ENCODE results near the gene PRPF19.

The PRPF19 gene

GRCh38 chr11:60937144-60937527 is 30.8 kb upstream of the PRPF19 start:
- no peak for DNase-seq

GRCh38 chr11:60936467-60937143 is 30.2 kb upstream of the PRPF19 start:
- DNase-seq: no peak

GRCh38 chr11:60935676-60936442 is 29.5 kb upstream of the PRPF19 start:
- no peak for DNase-seq

GRCh38 chr11:60934790-60935605 is 28.6 kb upstream of the PRPF19 start:
- no peak for DNase-seq

GRCh38 chr11:60934124-60934789 is 27.9 kb upstream of the PRPF19 start:
- DNase-seq: no peak

GRCh38 chr11:60933416-60934123 is 27.2 kb upstream of the PRPF19 start:
- no peak for DNase-seq

- DNase-seq: no peak
These were observed 26.4 kb upstream of the PRPF19 start for GRCh38 chr11:60932605-60933356.

GRCh38 chr11:60931917-60932316 is 25.5 kb upstream of the PRPF19 start:
- DNase-seq: no peak

- no peak for DNase-seq
These were observed 24.0 kb upstream of the PRPF19 start for GRCh38 chr11:60930394-60930793.

GRCh38 chr11:60929764-60930163 is 23.4 kb upstream of the PRPF19 start:
- DNase-seq: no peak

- no peak for DNase-seq
These were observed 22.2 kb upstream of the PRPF19 start for GRCh38 chr11:60928563-60929001.

- no peak for DNase-seq
These were observed 21.2 kb upstream of the PRPF19 start for GRCh38 chr11:60927600-60927999.

GRCh38 chr11:60927061-60927592 is 20.7 kb upstream of the PRPF19 start:
- DNase-seq: no peak

GRCh38 chr11:60926500-60926899 is 20.1 kb upstream of the PRPF19 start:
- DNase-seq: no peak

- DNase-seq: no peak
These were observed 19.5 kb upstream of the PRPF19 start for GRCh38 chr11:60925868-60926267.

- DNase-seq: no peak
These were observed 18.8 kb upstream of the PRPF19 start for GRCh38 chr11:60924906-60925853.

GRCh38 chr11:60924110-60924905 is 17.9 kb upstream of the PRPF19 start, which contains the start of gene TMEM132A:
Gene TMEM132A, plus strand, starts transcription at chr11:60924460. Its CDS starts 174 bp downstream, at chr11:60924634.
- DNase-seq: no peak

- no peak for DNase-seq
These were observed 17.4 kb upstream of the PRPF19 start for GRCh38 chr11:60923800-60924109.

GRCh38 chr11:60923326-60923725 is 16.9 kb upstream of the PRPF19 start:
- no peak for DNase-seq
